ENCODE results near the gene GIN1.
"Not testable (repeated sequence)": the region's sequence is repeated elsewhere in the genome, so short reads cannot be mapped to it uniquely, and the experiment has no call there.

Gene GIN1

DNA sequence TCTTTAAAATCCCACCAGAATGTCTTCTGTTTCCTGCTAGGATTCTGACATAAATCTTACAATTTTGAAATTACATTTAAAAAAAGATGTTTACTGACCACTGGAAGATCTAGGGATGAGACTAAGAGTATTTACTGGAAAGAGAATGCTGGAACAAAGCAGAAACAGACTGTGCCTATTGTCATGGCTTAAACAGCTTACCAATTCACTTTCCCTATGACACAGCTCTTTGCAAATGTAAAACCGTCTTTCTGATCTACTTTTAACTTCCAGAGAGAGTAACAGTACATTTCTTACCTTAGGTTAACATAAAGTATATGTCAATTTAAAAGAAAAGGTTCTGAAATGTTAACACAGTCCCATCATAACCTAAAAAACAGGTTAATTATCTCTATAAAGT lies 10.7 kb downstream of the GIN1 start:
- DNase-seq: no peak

DNA sequence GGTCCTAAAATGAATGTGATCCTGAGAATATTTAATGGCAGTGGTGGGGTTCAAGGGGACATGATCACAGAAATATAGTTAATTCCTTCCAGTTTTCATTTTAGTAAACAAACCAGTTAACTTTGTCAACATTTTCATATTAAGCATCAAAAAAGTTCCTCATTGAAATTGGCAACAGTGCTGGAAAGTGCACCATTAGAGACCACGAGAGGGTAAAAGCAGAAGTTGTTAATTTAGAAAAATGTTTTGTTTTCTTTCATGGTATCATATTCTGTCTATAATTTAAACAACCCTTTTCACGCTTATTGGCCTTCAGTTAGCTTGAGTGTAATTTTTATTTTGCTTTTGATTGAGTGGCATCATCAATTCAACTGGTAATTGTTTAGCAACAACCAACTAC lies 11.9 kb downstream of the GIN1 start:
- no peak for DNase-seq

DNA sequence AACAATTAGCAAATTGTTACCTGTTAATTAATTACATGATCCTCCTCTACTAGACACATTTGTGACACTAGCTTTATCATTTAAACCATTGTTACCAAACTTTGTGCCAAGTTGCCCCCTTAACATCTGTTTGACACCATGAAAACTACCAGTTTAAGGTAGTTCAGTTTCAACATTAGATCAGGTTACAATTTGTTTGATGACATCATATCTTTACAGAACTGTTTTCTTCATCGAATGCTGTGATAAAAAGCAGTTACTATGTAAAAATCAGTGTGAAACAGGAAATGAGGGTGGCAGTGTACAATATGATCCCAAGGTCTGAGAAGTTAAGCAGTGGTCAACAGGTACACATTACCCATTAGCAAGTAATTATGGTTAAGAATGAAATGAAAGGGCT lies 17.7 kb downstream of the GIN1 start:
- DNase-seq: no peak

GRCh38 chr5:103101079-103101750 lies 18.7 kb downstream of the GIN1 start:
- no peak for DNase-seq

DNA sequence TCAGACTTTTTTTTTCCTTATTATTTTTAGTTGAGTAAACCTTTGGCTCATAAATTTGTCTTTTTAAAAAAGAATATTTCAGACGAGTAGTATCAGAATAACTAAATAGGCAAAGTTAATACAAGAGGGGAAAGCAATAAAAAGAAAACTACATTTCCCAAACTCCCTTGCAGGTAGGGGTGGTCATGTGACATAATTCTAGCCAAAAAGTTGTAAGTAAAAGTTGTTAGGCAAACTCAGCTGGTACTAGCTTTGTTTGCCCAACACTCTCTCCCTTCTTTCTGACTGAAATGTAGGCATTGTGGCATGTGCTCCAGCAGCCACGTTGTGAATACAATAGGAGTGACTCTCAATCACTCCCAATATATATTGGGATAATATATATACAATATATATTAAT lies 20.9 kb downstream of the GIN1 start:
- no peak for DNase-seq

DNA sequence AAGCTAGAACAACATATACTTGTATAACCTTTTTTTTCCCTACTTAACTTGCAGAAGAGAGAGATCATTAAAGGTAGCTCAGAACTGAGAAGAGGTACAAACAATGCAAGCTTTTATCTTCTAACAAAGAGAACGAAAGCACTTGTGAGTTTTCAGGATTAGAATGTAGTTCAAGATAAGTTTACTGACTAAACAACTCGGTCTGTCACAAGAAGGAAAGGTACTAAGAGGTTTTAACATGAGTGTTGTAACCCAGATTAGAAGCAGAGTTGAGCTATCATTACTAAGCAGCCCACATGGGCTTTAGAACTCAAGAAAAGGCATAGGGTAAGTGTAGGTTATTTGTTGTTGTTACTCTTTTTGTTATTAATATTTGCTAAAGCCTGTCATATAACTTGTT lies 25.2 kb downstream of the GIN1 start:
- DNase-seq: no peak

- DNase-seq: no peak
Measured at GRCh38 chr5:103093727-103094126, 26.2 kb downstream of the GIN1 start.

DNA sequence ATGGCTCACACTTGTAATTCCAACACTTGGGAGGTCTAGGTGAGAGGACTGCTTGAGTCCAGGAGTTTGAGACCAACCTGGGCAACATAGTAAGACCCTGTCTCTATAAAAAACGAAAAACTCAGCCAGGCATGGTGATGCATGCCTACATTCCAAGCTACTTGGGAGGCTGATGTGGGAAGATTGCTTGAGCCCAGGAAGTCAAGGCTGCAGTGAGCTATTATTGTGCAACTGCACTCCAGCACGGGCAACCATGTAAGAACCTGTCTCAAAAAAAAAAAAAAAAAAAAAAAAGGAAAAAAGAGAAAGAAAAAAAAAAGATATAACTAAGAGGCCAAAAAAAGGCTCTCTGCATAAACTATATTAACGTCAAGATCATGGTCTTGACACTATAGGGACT lies 27.3 kb downstream of the GIN1 start:
- no peak for DNase-seq

- no peak for DNase-seq
Measured at GRCh38 chr5:103090791-103091190, 29.1 kb downstream of the GIN1 start.

DNA sequence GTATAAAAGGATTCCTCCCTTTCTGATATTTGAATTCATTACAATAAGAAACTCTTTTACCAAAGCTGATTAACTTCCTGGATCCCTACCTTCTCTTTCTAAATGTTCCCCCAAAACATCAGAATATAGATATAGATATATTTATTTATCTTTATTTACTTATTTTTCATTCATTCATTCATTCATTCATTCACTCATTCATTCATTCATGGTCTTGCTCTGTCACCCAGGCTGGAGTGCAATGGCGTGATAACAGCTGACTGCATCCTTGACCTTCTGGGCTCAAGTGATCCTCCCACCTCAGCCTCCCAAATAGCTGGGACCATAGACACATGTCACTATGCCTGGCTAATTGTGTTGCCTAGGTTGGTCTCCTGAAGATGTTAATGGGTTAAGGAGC lies 30.7 kb downstream of the GIN1 start:
- no peak for DNase-seq

GRCh38 chr5:103086547-103086946 lies 33.4 kb downstream of the GIN1 start:
- DNase-seq: no peak

DNA sequence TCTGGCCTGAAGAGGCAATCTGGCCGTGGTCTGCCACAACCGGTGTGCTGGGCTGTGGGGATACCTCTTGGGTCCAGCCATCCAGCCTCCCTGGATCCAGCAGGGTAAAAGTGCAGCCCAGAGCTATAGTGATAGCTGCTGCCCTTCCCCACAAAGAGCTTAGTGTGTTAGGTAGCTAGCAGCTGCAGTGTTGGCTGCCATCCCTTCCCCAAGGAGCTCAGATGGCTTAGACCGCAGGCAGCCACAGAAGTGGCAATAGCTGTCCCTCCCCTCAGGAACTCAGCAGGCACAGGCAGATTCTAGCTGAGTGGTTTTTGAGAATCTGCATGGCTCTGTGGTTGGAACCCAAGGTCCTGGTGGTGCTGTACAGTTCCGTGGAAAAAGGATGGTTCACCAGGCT lies 40.1 kb downstream of the GIN1 start:
- no peak for DNase-seq

- no peak for DNase-seq
Measured at GRCh38 chr5:103075442-103075841, 44.5 kb downstream of the GIN1 start.

DNA sequence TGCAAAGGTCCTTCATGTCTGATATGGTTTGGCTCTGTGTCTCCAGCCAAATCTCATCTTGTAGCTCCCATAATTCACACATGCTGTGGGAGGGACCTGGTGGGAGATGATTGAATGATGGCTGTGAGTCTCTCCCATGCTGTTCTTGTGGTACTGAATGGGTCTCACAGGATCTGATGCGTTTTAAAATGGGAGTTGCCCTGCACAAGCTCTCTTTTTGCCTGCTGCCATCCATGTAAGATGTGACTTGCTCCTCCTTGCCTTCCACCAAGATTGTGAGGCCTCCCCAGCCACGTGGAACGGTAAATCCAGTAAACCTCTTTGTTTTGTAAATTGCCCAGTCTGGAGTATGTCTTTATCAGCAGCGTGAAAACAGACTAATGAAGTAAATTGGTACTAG lies 46.4 kb downstream of the GIN1 start:
- not testable (repeated sequence) for DNase-seq

GRCh38 chr5:103066326-103066725 lies 53.6 kb downstream of the GIN1 start:
- DNase-seq: no peak

GRCh38 chr5:103060424-103060954 lies 59.4 kb downstream of the GIN1 start:
- no peak for DNase-seq

GRCh38 chr5:103059525-103059924 lies 60.4 kb downstream of the GIN1 start:
- no peak for DNase-seq

- DNase-seq: no peak
Measured at GRCh38 chr5:103057208-103058130, 62.5 kb downstream of the GIN1 start.

GRCh38 chr5:103046706-103047105 lies 73.2 kb downstream of the GIN1 start:
- not testable (repeated sequence) for DNase-seq

DNA sequence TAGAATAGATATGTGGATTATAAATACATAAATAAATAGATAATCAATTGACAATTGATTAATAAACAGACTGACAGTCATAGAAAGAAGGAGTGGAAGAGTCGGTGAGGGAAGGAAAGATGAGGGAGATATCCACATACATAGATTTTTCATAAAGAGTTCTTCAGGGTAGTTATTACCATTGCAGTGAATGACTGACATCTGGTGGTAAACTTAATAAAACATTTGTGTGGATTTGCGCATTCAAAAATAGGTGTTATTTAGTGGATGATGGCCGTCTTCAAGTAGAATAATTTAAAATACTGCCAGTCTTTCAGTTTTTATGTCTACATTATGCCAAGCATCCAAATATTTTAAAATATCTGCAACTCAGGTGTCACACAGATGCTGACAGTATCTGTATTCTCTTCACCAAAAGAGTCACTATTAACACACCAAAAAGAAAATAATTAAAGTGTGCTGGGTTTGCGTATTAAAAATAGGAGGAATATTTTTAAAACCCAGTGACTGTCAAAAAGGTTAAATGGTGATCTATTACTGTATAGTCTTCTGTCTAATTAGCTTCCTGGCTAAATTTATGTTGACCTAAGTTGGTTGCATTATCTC lies 78.8 kb downstream of the GIN1 start:
- no peak for DNase-seq

GRCh38 chr5:103037673-103038455 lies 82.1 kb downstream of the GIN1 start:
- DNase-seq: no peak

- DNase-seq: no peak
Measured at GRCh38 chr5:103036601-103037000, 83.3 kb downstream of the GIN1 start.
